ENCODE results near the gene CD82.

CD82 gene

DNA sequence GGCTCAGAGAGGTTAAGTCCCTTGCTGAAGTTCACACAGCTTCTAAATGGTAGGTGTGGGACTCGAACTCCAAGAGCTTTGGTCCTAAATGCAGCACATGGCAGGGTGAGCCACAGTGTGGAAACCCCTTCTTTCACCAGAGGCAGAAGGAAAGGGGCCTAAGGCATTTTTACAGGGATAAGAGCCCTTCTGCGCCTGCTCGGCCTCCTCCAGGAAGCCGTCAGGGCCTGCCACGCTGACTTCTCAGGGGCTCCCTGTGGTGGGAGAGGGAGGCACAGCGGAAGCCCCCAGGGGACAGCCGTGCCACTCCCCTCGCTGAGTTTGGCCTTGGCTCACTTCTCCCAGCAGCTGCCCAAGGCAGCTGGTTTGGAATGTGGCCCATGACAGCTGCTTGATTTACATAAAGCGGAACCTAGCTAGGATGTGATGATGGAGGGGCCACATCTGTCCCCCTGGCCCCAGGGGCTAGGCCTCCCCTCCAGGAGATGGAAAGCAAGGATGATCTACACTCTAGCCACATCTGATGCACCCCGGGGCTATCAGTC, 35.4 kb downstream of the CD82 start:
- Histone ChIP-seq H3K9me2 (replicated peaks; ENCODE audit: control insufficient read depth, low read length) (no peaks in the 10 kb centered on the region), H3K4me2 (ENCODE audit: low read length) (peak overlapping the region; percentile 27), H3K27me3 (ENCODE audit: control insufficient read depth, low read length) (peaks cover 3% of the 10 kb centered on the region; the same call in 1 of the 2 replicates), H3K4me1 (ENCODE audit: control insufficient read depth, low read length) (peaks cover 45% of the 10 kb centered on the region), H3K79me2 (ENCODE audit: control insufficient read depth, low read length) (no peaks in the 10 kb centered on the region), H4K20me1 (ENCODE audit: control insufficient read depth, insufficient read depth, low read depth, low read length) (no peaks in the 10 kb centered on the region), H3F3A (ENCODE audit: control insufficient read depth, insufficient read depth) (no peaks in the 10 kb centered on the region), H3K9me3 (ENCODE audit: control insufficient read depth, insufficient read depth, low read length) (no peaks in the 10 kb centered on the region), H3K27ac (ENCODE audit: low read depth, low read length) (no peak overlapping the region), H3K36me3 (ENCODE audit: control insufficient read depth, low read length) (no peaks in the 10 kb centered on the region), H3K4me3 (ENCODE audit: low read length) (0 out of 2 replicates have a peak overlapping the region, but pooled peaks have one; percentile 10)
- TF ChIP-seq, protein P1, sequence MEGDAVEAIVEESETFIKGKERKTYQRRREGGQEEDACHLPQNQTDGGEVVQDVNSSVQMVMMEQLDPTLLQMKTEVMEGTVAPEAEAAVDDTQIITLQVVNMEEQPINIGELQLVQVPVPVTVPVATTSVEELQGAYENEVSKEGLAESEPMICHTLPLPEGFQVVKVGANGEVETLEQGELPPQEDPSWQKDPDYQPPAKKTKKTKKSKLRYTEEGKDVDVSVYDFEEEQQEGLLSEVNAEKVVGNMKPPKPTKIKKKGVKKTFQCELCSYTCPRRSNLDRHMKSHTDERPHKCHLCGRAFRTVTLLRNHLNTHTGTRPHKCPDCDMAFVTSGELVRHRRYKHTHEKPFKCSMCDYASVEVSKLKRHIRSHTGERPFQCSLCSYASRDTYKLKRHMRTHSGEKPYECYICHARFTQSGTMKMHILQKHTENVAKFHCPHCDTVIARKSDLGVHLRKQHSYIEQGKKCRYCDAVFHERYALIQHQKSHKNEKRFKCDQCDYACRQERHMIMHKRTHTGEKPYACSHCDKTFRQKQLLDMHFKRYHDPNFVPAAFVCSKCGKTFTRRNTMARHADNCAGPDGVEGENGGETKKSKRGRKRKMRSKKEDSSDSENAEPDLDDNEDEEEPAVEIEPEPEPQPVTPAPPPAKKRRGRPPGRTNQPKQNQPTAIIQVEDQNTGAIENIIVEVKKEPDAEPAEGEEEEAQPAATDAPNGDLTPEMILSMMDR (IDR thresholded peaks at IDR 0.05; ENCODE audit: low read depth, low read length, poor library complexity, severe bottlenecking): no peak
- no peak for TF ChIP-seq EZH2phosphoT487 (IDR thresholded peaks at IDR 0.05; ENCODE audit: borderline replicate concordance, low read length)

DNA sequence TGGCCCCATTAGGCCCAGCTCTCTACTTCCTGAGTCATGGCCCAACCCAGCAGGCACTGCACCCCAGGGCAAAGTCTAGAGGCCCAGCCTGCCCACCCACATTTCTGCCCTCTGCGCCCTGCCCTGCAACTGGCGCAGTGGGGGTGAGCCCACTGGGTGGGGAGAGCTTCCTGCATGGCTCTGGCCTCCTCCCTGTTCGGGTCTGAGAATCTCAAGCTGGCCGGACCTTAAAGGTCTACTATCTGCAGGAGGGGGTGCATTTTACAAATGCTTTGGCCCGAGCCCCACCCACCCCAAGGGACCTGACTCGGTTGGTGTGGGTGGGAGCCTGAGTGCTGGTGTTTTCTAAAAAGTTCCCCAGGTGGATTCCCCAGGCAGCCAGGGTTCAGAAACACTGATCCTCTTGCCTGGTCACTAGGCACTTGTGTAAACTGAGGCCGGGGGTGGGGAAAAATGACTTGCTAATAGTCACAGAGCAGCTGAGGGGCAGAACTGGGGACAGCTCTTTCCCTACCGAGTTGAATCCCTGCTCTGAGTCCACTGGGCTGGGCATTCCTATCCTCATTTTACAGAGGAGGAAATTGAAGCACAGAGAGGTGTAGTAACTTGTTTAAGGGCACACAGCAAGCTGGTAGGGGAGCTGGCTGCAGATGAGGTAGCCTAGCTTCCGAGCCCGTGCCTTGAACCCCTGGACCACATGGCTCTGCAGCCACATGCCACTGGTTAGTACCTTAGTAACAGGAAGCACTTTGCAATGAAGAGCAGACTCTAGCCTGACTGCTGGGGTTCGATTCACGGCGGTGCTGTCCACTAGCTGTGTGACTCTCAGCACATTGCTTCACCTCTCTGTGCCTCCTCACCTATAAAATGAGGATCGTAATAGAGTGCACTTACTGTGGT, 36.3 kb downstream of the CD82 start:
- Histone ChIP-seq H3K79me2 (ENCODE audit: control insufficient read depth, low read length) (no peaks in the 10 kb centered on the region), H3K4me3 (ENCODE audit: low read length) (no peak overlapping the region), H3K4me1 (ENCODE audit: control insufficient read depth, low read length) (peaks cover 37% of the 10 kb centered on the region), H3K27ac (ENCODE audit: low read depth, low read length) (no peak overlapping the region), H3K9me3 (ENCODE audit: control insufficient read depth, insufficient read depth, low read length) (no peaks in the 10 kb centered on the region), H3K27me3 (ENCODE audit: control insufficient read depth, low read length) (peaks cover 3% of the 10 kb centered on the region; the same call in 1 of the 2 replicates), H3K4me2 (ENCODE audit: low read length) (peak overlapping the region; percentile 27; the same call in 1 of the 2 replicates), H3K9me2 (replicated peaks; ENCODE audit: control insufficient read depth, low read length) (no peaks in the 10 kb centered on the region), H3K36me3 (ENCODE audit: control insufficient read depth, low read length) (no peaks in the 10 kb centered on the region), H4K20me1 (ENCODE audit: control insufficient read depth, insufficient read depth, low read depth, low read length) (no peaks in the 10 kb centered on the region), H3F3A (ENCODE audit: control insufficient read depth, insufficient read depth) (no peaks in the 10 kb centered on the region)
- TF ChIP-seq, protein P1 (IDR thresholded peaks at IDR 0.05; ENCODE audit: low read depth, low read length, poor library complexity, severe bottlenecking): no peak
- TF ChIP-seq EZH2phosphoT487 (IDR thresholded peaks at IDR 0.05; ENCODE audit: borderline replicate concordance, low read length): no peak

DNA sequence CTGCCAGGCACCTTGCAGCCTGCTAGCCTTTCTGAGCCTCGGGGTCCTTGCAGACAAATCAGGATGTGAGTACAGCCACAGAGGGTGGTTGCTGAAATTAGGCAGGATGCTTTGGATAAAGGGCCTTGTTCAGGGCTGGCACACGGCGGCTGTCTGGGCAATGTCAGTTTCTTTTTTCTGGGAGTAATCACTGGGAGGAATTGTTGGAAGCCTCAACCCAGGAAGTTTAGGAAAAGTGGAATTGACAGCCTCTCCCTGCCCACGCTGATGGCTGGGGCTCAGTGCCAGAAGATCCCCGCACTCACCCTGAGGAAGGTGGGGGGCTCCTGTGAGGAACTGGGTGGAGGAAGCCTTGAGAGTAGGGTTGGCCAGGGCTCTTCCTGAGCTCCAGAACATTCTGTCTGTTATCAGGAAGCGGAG, 37.4 kb downstream of the CD82 start:
- Histone ChIP-seq H3K36me3 (ENCODE audit: control insufficient read depth, low read length) (no peaks in the 10 kb centered on the region), H3K4me2 (ENCODE audit: low read length) (no peak overlapping the region), H3K9me3 (ENCODE audit: control insufficient read depth, insufficient read depth, low read length) (no peaks in the 10 kb centered on the region), H3K27me3 (ENCODE audit: control insufficient read depth, low read length) (peaks cover 3% of the 10 kb centered on the region; the same call in 1 of the 2 replicates), H4K20me1 (ENCODE audit: control insufficient read depth, insufficient read depth, low read depth, low read length) (no peaks in the 10 kb centered on the region), H3K4me3 (ENCODE audit: low read length) (no peak overlapping the region), H3K27ac (ENCODE audit: low read depth, low read length) (no peak overlapping the region), H3K79me2 (ENCODE audit: control insufficient read depth, low read length) (no peaks in the 10 kb centered on the region), H3F3A (ENCODE audit: control insufficient read depth, insufficient read depth) (no peaks in the 10 kb centered on the region), H3K4me1 (ENCODE audit: control insufficient read depth, low read length) (peaks cover 31% of the 10 kb centered on the region), H3K9me2 (replicated peaks; ENCODE audit: control insufficient read depth, low read length) (no peaks in the 10 kb centered on the region)
- TF ChIP-seq, protein P1 (IDR thresholded peaks at IDR 0.05; ENCODE audit: low read depth, low read length, poor library complexity, severe bottlenecking): no peak
- TF ChIP-seq EZH2phosphoT487 (IDR thresholded peaks at IDR 0.05; ENCODE audit: borderline replicate concordance, low read length): no peak

All from DOHH2 (cell line).